DMS 273 treated with DMSO at 0.1 percent for 48 hours (cell line): ENCODE results near the gene PIGB.
"Not testable (repeated sequence)": the region's sequence is repeated elsewhere in the genome, so short reads cannot be mapped to it uniquely, and the experiment has no call there.

Experiments used
- DNase-seq: peaks from one replicate; lab custom pipeline; 2025; lab: John Stamatoyannopoulos, UW

PIGB gene

DNA sequence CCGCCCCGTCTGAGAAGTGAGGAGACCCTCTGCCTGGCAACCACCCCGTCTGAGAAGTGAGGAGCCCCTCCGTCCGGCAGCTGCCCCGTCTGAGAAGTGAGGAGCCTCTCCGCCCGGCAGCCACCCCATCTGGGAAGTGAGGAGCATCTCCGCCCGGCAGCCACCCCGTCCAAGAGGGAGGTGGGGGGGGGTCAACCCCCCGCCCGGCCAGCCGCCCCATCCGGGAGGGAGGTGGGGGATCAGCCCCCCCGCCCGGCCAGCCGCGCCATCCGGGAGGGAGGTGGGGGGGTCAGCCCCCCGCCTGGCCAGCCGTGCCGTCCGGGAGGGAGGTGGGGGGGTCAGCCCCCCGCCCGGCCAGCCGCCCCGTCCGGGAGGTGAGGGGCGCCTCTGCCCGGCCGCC, 16.2 kb upstream of the PIGB start:
- not testable (repeated sequence) for DNase-seq

- no peak for DNase-seq
Measured at GRCh38 chr15:55319537-55320237, 665 bp downstream of the PIGB start.

DNA sequence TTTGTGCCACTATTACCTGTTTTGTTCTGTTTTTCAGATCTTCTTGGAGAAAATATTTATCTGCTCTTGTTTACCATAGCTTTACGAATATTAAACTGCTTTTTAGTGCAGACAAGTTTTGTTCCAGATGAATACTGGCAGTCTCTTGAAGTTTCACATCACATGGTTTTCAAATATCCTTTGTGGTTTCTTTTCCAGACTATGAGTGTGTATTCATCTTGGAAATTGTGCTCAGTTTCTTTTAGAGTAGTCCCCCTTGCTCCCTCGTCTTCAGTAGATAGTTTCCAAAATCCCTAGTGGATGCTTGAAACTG, 1.2 kb downstream of the PIGB start:
- no peak for DNase-seq

DNA sequence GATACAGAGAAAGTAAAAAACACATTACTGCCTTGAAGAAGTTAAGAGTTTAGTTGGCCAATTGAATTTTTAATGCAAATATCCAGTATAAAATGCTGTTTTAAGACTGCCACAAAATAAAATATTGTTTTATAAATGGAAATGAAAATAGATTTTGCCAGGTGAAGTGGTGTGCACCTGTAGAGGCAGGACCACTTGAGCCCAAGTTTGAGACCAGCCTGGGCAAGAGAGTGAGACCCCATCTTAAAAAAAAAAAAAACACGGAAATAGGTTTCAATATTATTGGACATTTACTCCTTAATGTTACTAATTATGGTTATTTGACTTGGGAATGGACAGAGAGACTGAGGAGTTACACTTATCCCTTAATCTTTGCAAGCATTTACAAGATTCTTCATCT, 1.9 kb downstream of the PIGB start:
- no peak for DNase-seq

GRCh38 chr15:55322467-55322866, 3.4 kb downstream of the PIGB start:
- no peak for DNase-seq

GRCh38 chr15:55327387-55327786, 8.4 kb downstream of the PIGB start:
- no peak for DNase-seq

- DNase-seq: no peak
Measured at GRCh38 chr15:55334371-55334770, 15.3 kb downstream of the PIGB start.

DNA sequence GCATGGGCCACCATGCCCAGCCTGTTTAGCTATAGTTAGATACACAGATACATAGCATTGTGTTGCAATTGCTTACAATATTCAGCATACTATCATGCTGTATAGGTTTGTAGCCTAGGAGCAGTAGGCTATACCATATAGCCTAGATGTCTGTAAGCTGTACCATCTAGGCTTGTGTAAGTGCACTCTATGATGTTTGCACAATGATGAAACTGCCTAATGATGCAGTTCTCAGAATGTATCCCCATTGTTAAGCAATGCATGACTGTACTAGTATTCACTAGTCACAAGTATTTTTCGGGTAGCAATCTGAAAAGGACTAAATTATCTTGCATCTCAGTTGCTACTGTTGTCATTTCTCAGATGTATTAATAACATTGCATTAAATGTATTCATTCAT, 16.0 kb downstream of the PIGB start:
- no peak for DNase-seq

DNA sequence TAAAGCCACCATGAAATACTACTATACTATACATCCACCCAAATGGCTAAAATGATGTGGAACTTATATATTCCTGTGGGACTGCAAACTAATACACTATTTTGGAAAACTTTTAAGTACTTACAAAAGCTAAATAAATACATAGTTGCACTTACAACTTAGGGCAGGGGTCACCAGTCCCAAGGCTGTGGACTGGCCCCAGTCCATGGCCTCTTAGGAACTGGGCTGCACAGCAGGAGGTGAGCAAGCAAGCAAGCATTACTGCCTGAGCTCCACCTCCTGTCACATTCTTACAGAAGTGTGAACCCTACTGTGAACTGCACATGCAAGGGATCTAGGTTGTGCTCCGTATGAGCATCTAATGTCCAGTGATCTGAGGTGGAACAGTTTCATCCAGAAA, 18.1 kb downstream of the PIGB start:
- no peak for DNase-seq

GRCh38 chr15:55343168-55343567, 24.1 kb downstream of the PIGB start:
- DNase-seq: no peak

GRCh38 chr15:55344206-55344605, 25.2 kb downstream of the PIGB start:
- DNase-seq: no peak

- DNase-seq: no peak
Measured at GRCh38 chr15:55348281-55348778, 29.3 kb downstream of the PIGB start.

GRCh38 chr15:55349282-55349681, 30.3 kb downstream of the PIGB start:
- DNase-seq: no peak

DNA sequence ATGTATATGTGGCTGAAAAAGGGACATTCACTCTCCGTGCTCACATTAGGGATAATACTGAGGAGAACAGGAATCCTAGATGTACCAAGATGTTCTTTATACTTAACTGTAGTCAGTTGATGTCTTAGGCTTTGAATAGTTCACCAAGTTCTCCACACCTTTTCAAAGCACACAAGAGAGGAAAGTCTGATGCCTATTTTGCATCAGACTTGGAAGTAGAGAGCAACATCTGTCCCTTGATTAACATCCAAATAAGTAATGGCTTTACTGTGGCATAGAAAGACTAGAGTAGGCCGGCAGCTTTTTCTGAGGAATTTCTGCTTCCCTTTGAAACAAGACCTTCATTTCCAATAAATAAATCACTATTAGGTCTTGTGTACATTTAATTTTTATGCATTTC, 34.0 kb downstream of the PIGB start:
- DNase-seq: no peak

DNA sequence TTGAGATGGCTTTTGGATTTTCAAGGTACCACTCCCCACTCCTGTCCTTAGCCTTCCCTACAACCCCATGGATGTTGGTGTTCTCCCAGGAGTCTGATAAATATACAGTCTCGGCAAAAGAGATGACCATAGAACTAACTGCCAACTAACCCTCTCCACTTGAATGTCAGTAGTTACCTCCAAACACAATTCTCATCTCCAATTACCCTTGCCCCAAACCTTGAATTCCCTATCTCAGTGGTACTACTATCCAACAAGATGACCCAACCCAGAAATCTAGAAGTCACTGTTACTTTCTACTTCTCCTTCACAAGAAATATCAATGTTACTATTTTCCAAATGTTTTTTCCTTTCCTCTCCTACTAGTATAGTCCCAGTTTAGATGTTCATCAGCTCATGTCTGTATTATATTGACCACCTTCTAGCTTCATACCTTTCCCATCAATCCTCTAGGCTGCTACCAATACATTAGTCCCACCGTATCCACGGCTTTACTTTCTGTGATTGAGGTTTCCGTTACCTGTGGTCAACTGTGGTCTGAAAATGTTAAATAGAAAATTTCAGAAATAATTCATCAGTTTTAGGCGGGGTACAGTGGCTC, 38.1 kb downstream of the PIGB start:
- no peak for DNase-seq

GRCh38 chr15:55357774-55358173, 38.8 kb downstream of the PIGB start:
- DNase-seq: no peak

DNA sequence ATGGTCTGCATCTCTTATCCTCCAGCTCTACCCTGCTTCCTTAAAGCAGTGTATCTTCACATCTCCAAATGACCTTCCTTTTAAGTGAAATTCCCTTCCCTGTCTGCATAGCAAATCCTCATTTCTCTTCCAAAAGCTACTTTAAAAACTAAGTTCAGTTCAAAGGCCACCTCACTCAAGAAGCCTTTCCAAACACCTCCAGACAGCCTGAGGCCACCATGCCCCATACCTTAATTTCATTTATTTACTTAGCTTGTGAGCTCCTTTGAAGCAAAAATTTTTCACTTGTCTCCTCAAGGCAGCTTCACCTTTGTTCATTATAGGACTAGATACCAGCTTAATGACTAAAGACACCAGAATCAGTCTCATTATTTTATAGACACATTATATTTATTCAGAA, 39.4 kb downstream of the PIGB start:
- DNase-seq: no peak

- DNase-seq: no peak
Measured at GRCh38 chr15:55360256-55360655, 41.2 kb downstream of the PIGB start.

GRCh38 chr15:55361048-55361447, 42.0 kb downstream of the PIGB start:
- DNase-seq: no peak

DNA sequence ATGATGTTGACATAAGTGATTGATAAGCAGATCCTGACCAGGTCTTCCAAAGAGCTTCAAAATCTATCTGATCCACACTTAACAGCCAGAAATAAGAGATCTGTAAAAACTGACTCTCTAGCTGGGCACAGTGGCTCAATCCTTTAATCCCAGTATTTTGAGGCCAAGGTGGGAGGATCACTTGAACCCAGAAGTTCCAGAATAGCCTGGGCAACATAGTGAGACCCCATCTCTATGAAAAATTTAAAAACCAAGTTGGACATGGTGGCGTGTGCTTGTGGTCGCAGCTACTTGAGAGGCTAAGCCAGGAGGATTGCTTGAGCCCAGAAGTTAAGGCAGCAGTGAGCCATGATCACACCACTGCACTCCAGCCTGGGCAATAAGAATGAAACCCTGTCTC, 43.6 kb downstream of the PIGB start:
- no peak for DNase-seq

GRCh38 chr15:55366981-55367380, 48.0 kb downstream of the PIGB start:
- DNase-seq: no peak

- no peak for DNase-seq
Measured at GRCh38 chr15:55372701-55373440, 53.8 kb downstream of the PIGB start.

DNA sequence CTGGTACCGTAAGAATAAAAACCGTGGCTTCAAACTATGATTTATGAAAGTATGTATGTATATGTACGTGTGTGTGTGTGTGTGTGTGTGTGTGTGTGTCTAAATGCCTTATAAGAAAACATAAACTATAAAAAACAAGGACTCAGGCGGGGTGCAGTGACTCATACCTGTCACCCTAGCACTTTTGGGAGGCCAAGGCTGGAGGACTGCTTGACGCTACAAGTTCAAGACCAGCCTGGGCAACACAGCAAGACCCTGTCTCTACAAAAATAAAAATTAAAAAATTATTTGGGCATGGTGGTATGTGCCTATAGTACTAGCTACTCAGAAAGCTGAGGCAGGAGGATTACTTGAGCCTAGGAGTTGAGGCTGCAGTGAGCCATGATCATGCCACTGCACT, 60.1 kb downstream of the PIGB start:
- no peak for DNase-seq
